ENCODE data around the gene C11orf24. TPM values are rescaled to one million over a fixed set of nuclear protein-coding genes. Genes with fewer than 3 reads are reported as not detected.
A peak's percentile ranks its signal among the peaks of the same experiment; 100 is the strongest.

The C11orf24 gene
- total RNA-seq, 5 donors from 2014 or later (not counting 1 experiment from before 2014, with no cell fraction given) = 9.5 to 25.3 (median 21.4) TPM

DNA sequence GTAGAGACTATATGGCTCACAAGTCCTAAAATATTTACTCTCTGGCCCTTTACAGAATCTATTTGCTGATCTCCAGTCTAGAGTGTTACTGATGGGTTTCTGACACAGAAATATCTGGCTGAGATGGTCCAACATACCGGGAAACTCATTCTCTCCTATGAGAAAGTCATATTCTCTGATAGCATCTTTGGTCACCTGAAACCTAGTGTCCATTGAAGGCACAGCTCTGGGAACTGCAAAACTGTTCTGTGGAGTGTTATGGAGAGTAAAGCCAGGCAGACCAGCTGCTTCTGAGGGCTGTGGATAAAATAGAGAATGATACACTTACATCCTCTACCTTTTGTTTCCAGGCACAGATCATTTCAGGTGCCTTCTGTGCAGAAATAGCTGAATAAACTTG lies 2.5 kb upstream of the C11orf24 start:
- ATAC-seq (replicated peaks in 1 of 4) (no peak), DNase-seq (no peak)
- Mint-ChIP-seq H3K4me1 (peaks cover 24 to 31% (median 29%) of the 10 kb centered on the region in 3 donors), H3K36me3 (no peaks in the 10 kb centered on the region), H3K4me3 (no peak overlapping the region), H3K9me3 (no peaks in the 10 kb centered on the region), H3K27me3 (no peaks in the 10 kb centered on the region), H3K27ac (no peak overlapping the region)
- WGBS (ENCODE audit: insufficient coverage) = no CpG with 5 or more reads among the region's 1 CpG
- Histone ChIP-seq H3K4me1 (ENCODE audit: control insufficient read depth in 1 of 2, extremely low read depth in 1 of 2, insufficient read depth in 2 of 2, low read length in 2 of 2) (peaks cover 0 to 30% of the 10 kb centered on the region in 2 experiments), H3K36me3 (ENCODE audit: control insufficient read depth in 2 of 2, extremely low read depth in 1 of 2, insufficient read depth in 1 of 2, low read length in 1 of 2) (no peaks in the 10 kb centered on the region), H3K4me3 (ENCODE audit: control insufficient read depth in 1 of 2, extremely low read depth in 1 of 2, low read length in 1 of 2) (no peak overlapping the region), H3K27ac (ENCODE audit: low read length) (no peak overlapping the region), H3K27me3 (replicated peaks in 1 of 2; ENCODE audit: control insufficient read depth in 2 of 2, extremely low read depth in 1 of 2, insufficient read depth in 2 of 2, low read length in 1 of 2) (peaks cover 0 to 6% of the 10 kb centered on the region in 2 experiments), H3K9me3 (no peaks in the 10 kb centered on the region)
- ChIA-PET POLR2A (interaction anchor here (0.6 kb wide), 2 partner anchors 35 to 276 kb away, joined by 3 to 5 read pairs; no protein-coding TSS in a partner anchor), CTCF (interaction anchor here in 1 of 2 donors (0.5 kb wide), 1 partner anchor 13 kb away, joined by 3 read pairs; no protein-coding TSS in a partner anchor)

GRCh38 chr11:68273026-68273738 lies 1.4 kb upstream of the C11orf24 start:
- ChIA-PET CTCF (no interaction called here), POLR2A (interaction anchor here in 1 of 2 donors (0.6 kb wide), 1 partner anchor 15 kb away, joined by 3 read pairs; no protein-coding TSS in a partner anchor)
- Mint-ChIP-seq H3K4me3 (peak overlapping the region; percentile 84 to 98 (median 95)), H3K4me1 (peaks cover 29 to 39% (median 39%) of the 10 kb centered on the region in 3 donors), H3K9me3 (no peaks in the 10 kb centered on the region), H3K27ac (no peak overlapping the region), H3K27me3 (no peaks in the 10 kb centered on the region), H3K36me3 (no peaks in the 10 kb centered on the region)
- WGBS (ENCODE audit: insufficient coverage) = 98% methylated on average over 8 of the region's 21 CpGs
- no peak overlapping the region for H3K27ac ChIP-seq (ENCODE audit: low read length)
- H3K4me1 ChIP-seq (ENCODE audit: control insufficient read depth in 1 of 2, extremely low read depth in 1 of 2, insufficient read depth in 2 of 2, low read length in 2 of 2) = peaks cover 0 to 30% of the 10 kb centered on the region in 2 experiments
- H3K9me3 ChIP-seq = no peaks in the 10 kb centered on the region
- no peak for ATAC-seq (replicated peaks in 1 of 4)
- DNase-seq = no peak
- H3K4me3 ChIP-seq (ENCODE audit: control insufficient read depth in 1 of 2, extremely low read depth in 1 of 2, low read length in 1 of 2) = no peak overlapping the region
- H3K27me3 ChIP-seq (replicated peaks in 1 of 2; ENCODE audit: control insufficient read depth in 2 of 2, extremely low read depth in 1 of 2, insufficient read depth in 2 of 2, low read length in 1 of 2) = peaks cover 0 to under 1% of the 10 kb centered on the region in 2 experiments
- H3K36me3 ChIP-seq (ENCODE audit: control insufficient read depth in 2 of 2, extremely low read depth in 1 of 2, insufficient read depth in 1 of 2, low read length in 1 of 2) = no peaks in the 10 kb centered on the region

DNA sequence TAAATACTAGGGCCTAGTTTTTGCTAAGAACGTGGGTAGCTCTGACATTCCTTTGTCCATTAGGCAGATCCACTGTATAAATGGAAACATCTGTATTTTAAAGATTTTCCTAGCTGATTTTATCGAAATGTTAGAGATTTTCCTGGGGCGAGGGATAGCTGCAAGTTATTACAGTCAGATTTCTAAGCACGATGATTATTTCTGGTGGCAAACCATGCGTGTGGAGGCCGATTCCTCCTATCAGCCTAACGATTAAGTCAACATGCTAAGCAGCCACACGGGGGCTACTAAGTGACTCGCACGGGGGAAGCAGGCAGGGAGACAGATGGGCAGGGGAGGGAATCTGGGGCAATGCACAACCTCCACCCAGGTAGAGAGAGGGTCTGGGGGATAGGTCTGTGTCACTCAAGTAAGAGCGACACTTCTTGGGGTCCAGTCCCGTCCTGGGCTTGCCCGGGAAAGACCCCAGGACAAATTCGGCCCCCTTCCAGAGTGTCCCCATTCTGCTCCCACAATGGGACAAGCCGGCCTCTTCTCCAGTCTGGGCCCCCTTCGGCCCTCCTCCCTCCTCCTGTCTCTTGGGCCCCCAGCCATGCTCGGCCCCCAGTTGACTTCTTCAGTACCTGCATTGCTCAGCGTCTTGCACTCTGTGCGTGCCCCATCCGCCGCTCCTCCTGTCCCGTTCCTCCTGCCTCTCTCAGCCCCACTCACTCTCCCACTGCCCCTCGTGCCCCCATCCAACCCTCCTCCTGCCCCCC lies 571 bp downstream of the C11orf24 start:
- Mint-ChIP-seq H3K27ac (peak overlapping the region; percentile 90 to 92), H3K9me3 (no peaks in the 10 kb centered on the region), H3K4me3 (peak overlapping the region; percentile 84 to 98 (median 95)), H3K36me3 (peaks cover 10% of the 10 kb centered on the region), H3K27me3 (no peaks in the 10 kb centered on the region), H3K4me1 (peaks cover 29 to 44% (median 39%) of the 10 kb centered on the region in 3 donors)
- DNase-seq = peak; percentile 14 to 73 (median 53)
- no peaks in the 10 kb centered on the region for H3K27me3 ChIP-seq (replicated peaks in 1 of 2; ENCODE audit: control insufficient read depth in 2 of 2, extremely low read depth in 1 of 2, insufficient read depth in 2 of 2, low read length in 1 of 2)
- peak overlapping the region; percentile 82 to 89 for H3K4me3 ChIP-seq (ENCODE audit: control insufficient read depth in 1 of 2, extremely low read depth in 1 of 2, low read length in 1 of 2)
- H3K27ac ChIP-seq (ENCODE audit: low read length) = peak overlapping the region; percentile 72
- 9% methylated on average over 18 of the region's 23 CpGs for WGBS (ENCODE audit: insufficient coverage)
- H3K9me3 ChIP-seq = no peaks in the 10 kb centered on the region
- POLR2A ChIA-PET = no interaction called here
- H3K4me1 ChIP-seq (ENCODE audit: control insufficient read depth in 1 of 2, extremely low read depth in 1 of 2, insufficient read depth in 2 of 2, low read length in 2 of 2) = peaks cover 0 to 30% of the 10 kb centered on the region in 2 experiments
- peaks cover 0 to 19% of the 10 kb centered on the region in 2 donors for H3K36me3 ChIP-seq (ENCODE audit: control insufficient read depth in 2 of 2, extremely low read depth in 1 of 2, insufficient read depth in 1 of 2, low read length in 1 of 2)
- peak; percentile 3 to 33 (median 18) for ATAC-seq (replicated peaks in 1 of 4)
- CTCF ChIA-PET = interaction anchor here (0.5 to 1.0 kb wide), 6 partner anchors 14 to 451 kb away, joined by 3 to 5 read pairs (median 4); no protein-coding TSS in a partner anchor

DNA sequence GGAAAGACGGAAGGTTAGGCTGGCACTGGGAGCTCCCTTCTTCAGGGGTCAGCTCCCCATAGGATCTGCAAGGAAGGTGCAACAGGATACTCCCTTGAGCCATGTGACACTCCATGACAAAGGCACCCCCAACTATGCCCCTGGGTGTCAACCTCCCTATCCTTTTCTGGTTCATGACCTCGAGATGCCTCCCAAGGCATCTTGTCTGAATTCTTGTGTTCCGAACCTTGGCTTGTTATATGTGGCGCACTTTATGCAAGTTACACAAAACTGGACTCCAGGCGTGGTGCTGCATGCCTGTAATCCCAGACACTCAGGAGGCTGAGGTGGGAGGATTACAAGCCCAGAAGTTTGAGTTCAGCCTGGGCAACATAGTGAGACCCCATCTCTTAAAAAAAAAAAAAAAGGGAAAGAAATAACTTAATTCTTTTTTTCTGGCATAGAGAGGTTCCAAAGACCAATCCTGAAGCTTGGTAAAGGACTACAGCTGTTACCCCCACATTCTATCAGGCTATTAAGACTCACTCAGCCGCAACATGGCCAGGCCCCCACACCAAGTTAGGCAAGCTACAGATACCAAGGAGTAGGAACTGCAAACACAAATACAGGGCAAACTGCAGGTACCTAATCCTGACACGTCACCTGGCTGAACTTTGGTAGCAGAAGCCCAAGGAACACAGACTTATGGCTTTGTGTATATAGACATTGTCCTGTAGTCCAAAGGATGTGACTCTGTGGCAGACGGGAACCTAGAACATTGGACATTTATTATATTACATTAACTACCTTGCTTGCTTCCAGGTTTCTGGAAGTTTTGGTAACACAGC lies 1.4 kb downstream of the C11orf24 start:
- Histone ChIP-seq H3K4me1 (ENCODE audit: control insufficient read depth in 1 of 2, extremely low read depth in 1 of 2, insufficient read depth in 2 of 2, low read length in 2 of 2) (peaks cover 0 to 30% of the 10 kb centered on the region in 2 experiments), H3K9me3 (no peaks in the 10 kb centered on the region), H3K36me3 (ENCODE audit: control insufficient read depth in 2 of 2, extremely low read depth in 1 of 2, insufficient read depth in 1 of 2, low read length in 1 of 2) (peaks cover 0 to 27% of the 10 kb centered on the region in 2 donors), H3K4me3 (ENCODE audit: control insufficient read depth in 1 of 2, extremely low read depth in 1 of 2, low read length in 1 of 2) (peak overlapping the region in 1 of 2 donors; percentile 89), H3K27ac (ENCODE audit: low read length) (no peak overlapping the region), H3K27me3 (replicated peaks in 1 of 2; ENCODE audit: control insufficient read depth in 2 of 2, extremely low read depth in 1 of 2, insufficient read depth in 2 of 2, low read length in 1 of 2) (no peaks in the 10 kb centered on the region)
- Mint-ChIP-seq H3K27me3 (no peaks in the 10 kb centered on the region), H3K36me3 (peaks cover 10% of the 10 kb centered on the region), H3K9me3 (no peaks in the 10 kb centered on the region), H3K4me1 (peaks cover 29 to 44% (median 39%) of the 10 kb centered on the region in 3 donors), H3K4me3 (peak overlapping the region; percentile 84 to 98 (median 95)), H3K27ac (peak overlapping the region; percentile 11 to 90)
- 100% methylated on average over 1 of the region's 8 CpGs for WGBS (ENCODE audit: insufficient coverage)
- CTCF ChIA-PET = interaction anchor here (0.5 to 1.0 kb wide), 4 partner anchors 13 to 452 kb away, joined by 3 to 5 read pairs (median 4); no protein-coding TSS in a partner anchor
- no peak for DNase-seq
- no peak for ATAC-seq (replicated peaks in 1 of 4)
- POLR2A ChIA-PET = no interaction called here

DNA sequence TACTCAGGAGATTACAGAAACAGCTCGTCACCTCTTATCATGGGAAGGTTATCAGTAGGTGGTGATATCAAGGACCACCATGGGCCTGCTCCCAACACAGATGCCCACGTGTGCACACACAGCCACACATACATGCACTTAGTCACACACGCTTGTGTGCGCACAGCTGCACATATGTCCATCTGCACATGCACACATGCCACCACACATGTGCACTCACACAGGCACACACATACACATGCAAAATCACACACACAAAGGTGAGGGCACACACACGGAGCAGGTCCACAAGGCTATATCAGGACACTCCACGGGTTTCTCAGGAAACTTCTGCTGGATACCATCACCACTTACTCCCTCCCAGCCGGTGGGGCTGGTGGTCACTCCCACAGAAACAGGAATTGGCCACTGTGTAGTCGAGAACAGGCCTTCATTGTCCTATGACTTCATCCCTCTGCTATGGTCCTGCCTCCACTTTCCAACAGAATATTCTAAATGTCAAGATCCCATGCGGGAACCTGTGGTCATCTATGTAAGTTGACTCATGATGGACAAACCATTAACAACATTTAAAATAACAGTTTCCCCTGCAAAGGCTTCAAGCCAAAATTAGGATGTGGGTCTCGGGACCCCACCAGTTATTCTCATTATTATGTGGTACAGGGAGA lies 2.2 kb downstream of the C11orf24 start:
- ChIA-PET CTCF (no interaction called here), POLR2A (no interaction called here)
- H3K27ac Mint-ChIP-seq = peak overlapping the region in 1 of 2 donors; percentile 52

More for the DNA sequence above, 2.2 kb downstream of the C11orf24 start:
- WGBS (ENCODE audit: insufficient coverage) = 95% methylated on average over 9 of the region's 10 CpGs
- DNase-seq (no peak), ATAC-seq (replicated peaks in 1 of 4) (no peak)
- no peaks in the 10 kb centered on the region for H3K27me3 ChIP-seq (replicated peaks in 1 of 2; ENCODE audit: control insufficient read depth in 2 of 2, extremely low read depth in 1 of 2, insufficient read depth in 2 of 2, low read length in 1 of 2)
- peaks cover 0 to 33% of the 10 kb centered on the region in 2 donors for H3K36me3 ChIP-seq (ENCODE audit: control insufficient read depth in 2 of 2, extremely low read depth in 1 of 2, insufficient read depth in 1 of 2, low read length in 1 of 2)
- no peak overlapping the region for H3K27ac ChIP-seq (ENCODE audit: low read length)
- H3K36me3 Mint-ChIP-seq = peaks cover 18% of the 10 kb centered on the region
- peak overlapping the region in 2 of 3 donors; percentile 53 to 84 for H3K4me3 Mint-ChIP-seq
- peaks cover 0 to 30% of the 10 kb centered on the region in 2 experiments for H3K4me1 ChIP-seq (ENCODE audit: control insufficient read depth in 1 of 2, extremely low read depth in 1 of 2, insufficient read depth in 2 of 2, low read length in 2 of 2)
- no peaks in the 10 kb centered on the region for H3K9me3 Mint-ChIP-seq
- H3K4me3 ChIP-seq (ENCODE audit: control insufficient read depth in 1 of 2, extremely low read depth in 1 of 2, low read length in 1 of 2) = no peak overlapping the region
- no peaks in the 10 kb centered on the region for H3K27me3 Mint-ChIP-seq
- H3K9me3 ChIP-seq = no peaks in the 10 kb centered on the region
- H3K4me1 Mint-ChIP-seq = peaks cover 29 to 47% (median 44%) of the 10 kb centered on the region in 3 donors

Measured in T-cell (primary cell).